GM21723 (cell line): ENCODE measurements around the gene GTPBP1.

ENCODE experiments used
- ATAC-seq: cut with Tn5 transposase; IDR thresholded peaks from one replicate; pipeline ENCODE4 v1.9.1; 2021; ENCODE audit warnings: mild to moderate bottlenecking, moderate library complexity; ENCODE audit not compliant: unreplicated experiment

The GTPBP1 gene

GRCh38 chr22:38724926-38725571, 19.3 kb downstream of the GTPBP1 start:
- no peak for ATAC-seq

GRCh38 chr22:38725900-38726655, 20.3 kb downstream of the GTPBP1 start:
- ATAC-seq = no peak

GRCh38 chr22:38727123-38727522, 21.4 kb downstream of the GTPBP1 start:
- ATAC-seq = no peak

GRCh38 chr22:38727530-38728451, 22.0 kb downstream of the GTPBP1 start:
- ATAC-seq = no peak

GRCh38 chr22:38728871-38729796, 23.4 kb downstream of the GTPBP1 start:
- no peak for ATAC-seq

- no peak for ATAC-seq
These were observed 24.2 kb downstream of the GTPBP1 start for GRCh38 chr22:38729946-38730345.

- no peak for ATAC-seq
These were observed 24.7 kb downstream of the GTPBP1 start for GRCh38 chr22:38730411-38730871.

GRCh38 chr22:38731703-38732161, 26.0 kb downstream of the GTPBP1 start:
- ATAC-seq = no peak

- no peak for ATAC-seq
These were observed 26.6 kb downstream of the GTPBP1 start for GRCh38 chr22:38732251-38732815.

- ATAC-seq = no peak
These were observed 27.6 kb downstream of the GTPBP1 start for GRCh38 chr22:38733329-38733723.

- no peak for ATAC-seq
These were observed 28.1 kb downstream of the GTPBP1 start for GRCh38 chr22:38733724-38734381.

- no peak for ATAC-seq
These were observed 28.8 kb downstream of the GTPBP1 start for GRCh38 chr22:38734421-38735100.

GRCh38 chr22:38735126-38735464, 29.4 kb downstream of the GTPBP1 start:
- no peak for ATAC-seq

- no peak for ATAC-seq
These were observed 29.9 kb downstream of the GTPBP1 start for GRCh38 chr22:38735465-38736256.

GRCh38 chr22:38736257-38736570, 30.5 kb downstream of the GTPBP1 start:
- no peak for ATAC-seq

- no peak for ATAC-seq
These were observed 31.7 kb downstream of the GTPBP1 start for GRCh38 chr22:38737302-38738060.

- ATAC-seq = no peak
These were observed 32.8 kb downstream of the GTPBP1 start for GRCh38 chr22:38738475-38739070.
